WERI-Rb-1 (cell line): ENCODE measurements around the gene FBLN5.

Source experiments
- DNase-seq: peaks from one replicate; pipeline ENCODE4 v3.0.0-alpha.2; 2020
- H3K27ac ChIP-seq: fragments of 250-450 bp; sonication (Bioruptor Pico); 2 replicates; pipeline ENCODE4 v1.5.1; 2020; ENCODE audit warnings: mild to moderate bottlenecking, moderate library complexity
- H3K27me3 ChIP-seq: fragments of 250-450 bp; sonication (Bioruptor Pico); 2 replicates; pipeline ENCODE4 v1.5.1; 2021; ENCODE audit warnings: mild to moderate bottlenecking, low read depth, moderate library complexity; ENCODE audit not compliant: insufficient read depth, severe bottlenecking
- H3K36me3 ChIP-seq: fragments of 250-450 bp; sonication (Bioruptor Pico); 2 replicates; pipeline ENCODE4 v1.5.1; 2020; ENCODE audit warnings: mild to moderate bottlenecking, moderate library complexity
- H3K4me3 ChIP-seq: 2 replicates; pipeline ENCODE4 v1.5.1; 2011; ENCODE audit warnings: low read depth, mild to moderate bottlenecking, control low read depth, low read length
- H3K9me3 ChIP-seq: fragments of 250-450 bp; sonication (Bioruptor Pico); 2 replicates; pipeline ENCODE4 v1.5.1; 2021; ENCODE audit warnings: mild to moderate bottlenecking, moderate library complexity; ENCODE audit not compliant: severe bottlenecking
- CTCF ChIP-seq: IDR thresholded peaks from 2 replicates; pipeline ENCODE4 v1.5.1; 2011; ENCODE audit warnings: low read depth, mild to moderate bottlenecking, control low read depth, inconsistent platforms, low read length

Gene FBLN5

GRCh38 chr14:91885113-91885712 is 62.3 kb downstream of the FBLN5 start:
- no peaks in the 10 kb centered on the region for H3K36me3 ChIP-seq
- no peak for TF ChIP-seq CTCF

GRCh38 chr14:91884664-91885063 is 62.8 kb downstream of the FBLN5 start:
- no peak overlapping the region for H3K27ac ChIP-seq
- no peaks in the 10 kb centered on the region for H3K27me3 ChIP-seq
- no peaks in the 10 kb centered on the region for H3K36me3 ChIP-seq
- DNase-seq: no peak
- H3K4me3 ChIP-seq: no peak overlapping the region
- no peaks in the 10 kb centered on the region for H3K9me3 ChIP-seq
- no peak for TF ChIP-seq CTCF

More at GRCh38 chr14:91885113-91885712, 62.3 kb downstream of the FBLN5 start:
- Histone ChIP-seq H3K4me3 (no peak overlapping the region), H3K27ac (no peak overlapping the region), H3K9me3 (no peaks in the 10 kb centered on the region), H3K27me3 (no peaks in the 10 kb centered on the region)
- DNase-seq: no peak

DNA sequence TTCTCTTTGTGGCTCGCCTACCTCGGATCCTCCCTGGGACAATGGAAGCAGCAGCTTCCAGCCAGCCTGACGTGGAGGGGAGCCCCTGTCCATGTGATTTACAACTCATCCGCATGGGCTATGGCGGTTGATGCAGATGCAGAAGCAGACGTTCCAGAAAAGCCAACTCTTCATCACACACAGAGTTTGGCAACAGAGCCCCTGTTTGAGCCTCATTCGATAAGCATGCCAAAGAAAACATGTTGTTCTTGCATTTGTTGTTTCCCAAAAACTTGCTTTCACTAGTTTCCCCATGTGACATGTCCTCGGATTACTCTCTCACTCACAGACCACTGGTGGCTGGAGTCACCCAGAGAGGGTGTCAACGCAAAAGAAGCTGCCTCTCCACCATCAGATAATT is 63.7 kb downstream of the FBLN5 start:
- H3K9me3 ChIP-seq: no peaks in the 10 kb centered on the region
- no peaks in the 10 kb centered on the region for H3K36me3 ChIP-seq
- H3K27ac ChIP-seq: no peak overlapping the region

GRCh38 chr14:91882776-91883175 is 64.7 kb downstream of the FBLN5 start:
- no peak for TF ChIP-seq CTCF

More for the DNA sequence above, 63.7 kb downstream of the FBLN5 start:
- no peaks in the 10 kb centered on the region for H3K27me3 ChIP-seq
- no peak for TF ChIP-seq CTCF
- DNase-seq: no peak
- H3K4me3 ChIP-seq: no peak overlapping the region

DNA sequence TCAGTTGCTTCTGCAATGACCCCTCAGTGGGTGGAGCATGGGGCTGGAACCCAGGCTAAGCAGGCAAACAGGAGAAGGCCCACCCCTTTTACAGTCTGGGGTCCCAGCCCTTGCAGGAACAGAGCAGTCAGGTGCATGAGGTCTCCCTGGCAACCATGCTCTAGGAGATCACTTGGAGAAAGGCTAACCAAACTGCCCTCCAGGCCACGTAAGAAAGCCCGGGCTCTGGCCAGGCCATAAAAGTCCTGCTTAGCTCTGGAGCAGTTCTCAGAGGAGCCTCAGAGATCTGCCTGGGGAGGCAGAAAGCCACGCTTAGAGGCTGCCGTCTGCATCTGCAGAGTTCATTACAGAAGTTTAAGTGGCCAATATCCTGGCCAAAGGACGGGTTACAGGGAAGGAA is 65.1 kb downstream of the FBLN5 start:
- no peak overlapping the region for H3K27ac ChIP-seq
- TF ChIP-seq CTCF: no peak
- no peak for DNase-seq
- H3K27me3 ChIP-seq: no peaks in the 10 kb centered on the region
- H3K4me3 ChIP-seq: no peak overlapping the region
- no peaks in the 10 kb centered on the region for H3K9me3 ChIP-seq
- H3K36me3 ChIP-seq: no peaks in the 10 kb centered on the region

More at GRCh38 chr14:91882776-91883175, 64.7 kb downstream of the FBLN5 start:
- no peak overlapping the region for H3K4me3 ChIP-seq
- H3K36me3 ChIP-seq: no peaks in the 10 kb centered on the region
- no peaks in the 10 kb centered on the region for H3K27me3 ChIP-seq
- no peak overlapping the region for H3K27ac ChIP-seq
- no peak for DNase-seq
- no peaks in the 10 kb centered on the region for H3K9me3 ChIP-seq

DNA sequence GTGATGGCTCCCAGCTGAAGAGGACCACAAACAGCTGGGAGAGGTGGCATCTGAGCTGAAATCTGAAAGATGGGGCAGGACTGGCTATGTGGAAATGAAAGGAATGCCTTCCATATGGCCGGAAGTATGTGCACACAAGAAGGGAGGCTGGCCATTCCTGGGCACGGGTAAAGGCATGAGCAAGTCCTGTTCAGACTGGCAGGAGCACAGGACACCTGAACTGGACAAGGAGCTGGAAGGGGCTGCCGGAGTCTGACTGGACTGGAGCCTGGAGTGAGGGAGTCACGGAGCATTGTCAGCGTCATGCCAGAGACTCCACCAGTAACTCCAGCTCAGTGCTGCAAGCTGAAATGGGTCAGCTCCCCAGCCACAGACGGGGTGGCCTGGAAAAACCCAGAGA is 68.3 kb downstream of the FBLN5 start:
- Histone ChIP-seq H3K9me3 (no peaks in the 10 kb centered on the region), H3K27ac (no peak overlapping the region), H3K4me3 (no peak overlapping the region), H3K36me3 (no peaks in the 10 kb centered on the region), H3K27me3 (no peaks in the 10 kb centered on the region)
- DNase-seq: no peak
- no peak for TF ChIP-seq CTCF
